Neural crest cell (in vitro differentiated cells): ENCODE measurements around the gene TTLL11. TPM values are rescaled to one million over a fixed set of nuclear protein-coding genes. Genes with fewer than 3 reads are reported as not detected.

Source experiments
- DNase-seq: peaks from one replicate; pipeline ENCODE4 v3.0.0; 2021; ENCODE audit warnings: low read depth, mixed read lengths, low spot score
- H3K27ac Mint-ChIP-seq: one replicate; pipeline ENCODE4 v1.8.0; 2021; ENCODE audit warnings: mild to moderate bottlenecking, mixed read lengths; ENCODE audit not compliant: unreplicated experiment
- H3K27me3 Mint-ChIP-seq: 2 replicates; pipeline ENCODE4 v1.8.0; 2021; ENCODE audit warnings: low read depth, mild to moderate bottlenecking, mixed read lengths
- H3K36me3 Mint-ChIP-seq: 2 replicates; pipeline ENCODE4 v1.8.0; 2021; ENCODE audit warnings: low read depth, mild to moderate bottlenecking, mixed read lengths
- H3K4me1 Mint-ChIP-seq: 2 replicates; pipeline ENCODE4 v1.8.0; 2021; ENCODE audit warnings: mixed read lengths
- H3K4me3 Mint-ChIP-seq: one replicate; pipeline ENCODE4 v1.8.0; 2021; ENCODE audit warnings: mild to moderate bottlenecking, mixed read lengths
- H3K9me3 Mint-ChIP-seq: 2 replicates; pipeline ENCODE4 v1.8.0; 2021; ENCODE audit warnings: mixed read lengths
- total RNA-seq: library from RNA; stranded (reverse); gene quantifications from 2 replicates; pipeline ENCODE4 v1.2.1, GENCODE V29; 2021
- TF ChIP-seq, protein P1 (sequence below): fragments of 200-600 bp; sonication (generic); conservative IDR thresholded peaks from 2 replicates; pipeline ENCODE4 v1.5.0; 2021; ENCODE audit warnings: antibody characterized with exemption, mild to moderate bottlenecking

TTLL11 gene
- total RNA-seq, 1 donor from 2014 or later: 9.1 TPM

DNA sequence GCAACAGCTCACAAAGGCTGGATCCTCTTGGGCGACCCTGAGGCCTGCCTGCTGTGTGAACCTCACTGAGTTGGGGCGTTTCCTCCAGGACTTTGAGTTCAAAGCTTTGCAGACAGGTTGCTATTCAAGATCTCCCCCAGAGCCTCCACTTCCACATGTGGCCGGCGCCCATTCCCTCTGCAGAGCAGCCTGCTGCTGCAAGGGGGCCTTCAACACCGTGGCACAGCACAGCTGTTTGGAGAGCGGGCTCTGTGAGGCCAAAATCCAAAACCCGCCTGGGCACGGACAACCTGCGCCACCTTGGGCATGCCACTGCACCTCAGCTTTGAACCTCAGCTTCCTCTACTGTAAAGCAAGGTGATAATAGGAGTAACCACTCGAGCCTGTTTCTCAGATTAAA is 281.4 kb downstream of the TTLL11 start:
- Mint-ChIP-seq H3K36me3 (no peaks in the 10 kb centered on the region), H3K27me3 (peaks cover 7% of the 10 kb centered on the region), H3K4me1 (peaks cover 27% of the 10 kb centered on the region), H3K9me3 (no peaks in the 10 kb centered on the region), H3K4me3 (no peak overlapping the region), H3K27ac (peak overlapping the region; percentile 17)
- TF ChIP-seq, protein P1, sequence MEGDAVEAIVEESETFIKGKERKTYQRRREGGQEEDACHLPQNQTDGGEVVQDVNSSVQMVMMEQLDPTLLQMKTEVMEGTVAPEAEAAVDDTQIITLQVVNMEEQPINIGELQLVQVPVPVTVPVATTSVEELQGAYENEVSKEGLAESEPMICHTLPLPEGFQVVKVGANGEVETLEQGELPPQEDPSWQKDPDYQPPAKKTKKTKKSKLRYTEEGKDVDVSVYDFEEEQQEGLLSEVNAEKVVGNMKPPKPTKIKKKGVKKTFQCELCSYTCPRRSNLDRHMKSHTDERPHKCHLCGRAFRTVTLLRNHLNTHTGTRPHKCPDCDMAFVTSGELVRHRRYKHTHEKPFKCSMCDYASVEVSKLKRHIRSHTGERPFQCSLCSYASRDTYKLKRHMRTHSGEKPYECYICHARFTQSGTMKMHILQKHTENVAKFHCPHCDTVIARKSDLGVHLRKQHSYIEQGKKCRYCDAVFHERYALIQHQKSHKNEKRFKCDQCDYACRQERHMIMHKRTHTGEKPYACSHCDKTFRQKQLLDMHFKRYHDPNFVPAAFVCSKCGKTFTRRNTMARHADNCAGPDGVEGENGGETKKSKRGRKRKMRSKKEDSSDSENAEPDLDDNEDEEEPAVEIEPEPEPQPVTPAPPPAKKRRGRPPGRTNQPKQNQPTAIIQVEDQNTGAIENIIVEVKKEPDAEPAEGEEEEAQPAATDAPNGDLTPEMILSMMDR: no peak
- DNase-seq: no peak

DNA sequence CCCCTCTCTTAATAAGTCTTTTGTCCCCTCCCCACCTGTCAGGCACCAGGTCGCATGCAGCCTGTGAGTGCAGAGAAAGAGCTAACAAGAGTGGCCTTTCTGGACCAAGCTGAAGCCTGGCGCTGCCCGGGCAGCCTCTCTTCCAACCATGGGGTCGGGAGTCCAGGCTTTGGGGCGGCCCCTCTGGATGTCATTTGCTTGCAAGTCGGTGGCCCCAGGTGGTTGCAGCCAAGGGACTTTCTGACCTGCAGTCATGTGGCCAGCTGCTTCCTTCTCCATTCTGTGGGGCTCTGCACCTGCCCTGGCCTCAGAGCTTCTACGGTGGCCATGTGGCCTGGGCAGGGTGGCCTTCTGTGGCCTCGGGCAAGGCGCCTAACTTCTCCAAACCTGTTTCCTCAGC is 282.0 kb downstream of the TTLL11 start:
- H3K27ac Mint-ChIP-seq: no peak overlapping the region
- H3K4me3 Mint-ChIP-seq: no peak overlapping the region
- H3K4me1 Mint-ChIP-seq: peaks cover 21% of the 10 kb centered on the region
- no peaks in the 10 kb centered on the region for H3K9me3 Mint-ChIP-seq
- H3K36me3 Mint-ChIP-seq: no peaks in the 10 kb centered on the region
- TF ChIP-seq, protein P1: no peak
- peaks cover 3% of the 10 kb centered on the region for H3K27me3 Mint-ChIP-seq
- DNase-seq: no peak

DNA sequence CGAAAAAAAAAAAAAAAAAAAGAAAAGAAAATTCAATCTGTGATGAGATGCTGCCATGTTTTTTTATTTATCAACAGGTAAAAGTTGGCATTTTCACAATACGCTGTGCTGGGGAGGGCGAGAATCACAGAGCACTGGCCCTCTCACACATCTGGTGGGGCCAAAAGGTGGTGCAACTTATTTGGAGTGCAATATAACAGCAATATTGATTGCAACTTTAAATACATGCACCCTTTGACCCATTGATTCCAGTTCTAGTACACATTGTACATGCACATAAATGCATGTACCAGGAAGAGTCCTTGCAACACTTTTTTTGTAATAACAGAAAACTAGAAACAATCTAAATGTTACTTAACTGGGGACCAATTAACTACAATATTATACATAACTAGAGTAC is 282.6 kb downstream of the TTLL11 start:
- Mint-ChIP-seq H3K4me1 (peaks cover 15% of the 10 kb centered on the region), H3K36me3 (no peaks in the 10 kb centered on the region), H3K4me3 (no peak overlapping the region), H3K27me3 (peaks cover 3% of the 10 kb centered on the region), H3K27ac (no peak overlapping the region), H3K9me3 (no peaks in the 10 kb centered on the region)
- no peak for DNase-seq
- TF ChIP-seq, protein P1: no peak

- DNase-seq: no peak
- H3K9me3 Mint-ChIP-seq: peaks cover 4% of the 10 kb centered on the region
- H3K27ac Mint-ChIP-seq: no peak overlapping the region
- no peaks in the 10 kb centered on the region for H3K27me3 Mint-ChIP-seq
- peaks cover 8% of the 10 kb centered on the region for H3K4me1 Mint-ChIP-seq
- no peak overlapping the region for H3K4me3 Mint-ChIP-seq
- H3K36me3 Mint-ChIP-seq: no peaks in the 10 kb centered on the region
- TF ChIP-seq, protein P1: no peak
These were observed 283.6 kb downstream of the TTLL11 start for GRCh38 chr9:121809356-121810050.

DNA sequence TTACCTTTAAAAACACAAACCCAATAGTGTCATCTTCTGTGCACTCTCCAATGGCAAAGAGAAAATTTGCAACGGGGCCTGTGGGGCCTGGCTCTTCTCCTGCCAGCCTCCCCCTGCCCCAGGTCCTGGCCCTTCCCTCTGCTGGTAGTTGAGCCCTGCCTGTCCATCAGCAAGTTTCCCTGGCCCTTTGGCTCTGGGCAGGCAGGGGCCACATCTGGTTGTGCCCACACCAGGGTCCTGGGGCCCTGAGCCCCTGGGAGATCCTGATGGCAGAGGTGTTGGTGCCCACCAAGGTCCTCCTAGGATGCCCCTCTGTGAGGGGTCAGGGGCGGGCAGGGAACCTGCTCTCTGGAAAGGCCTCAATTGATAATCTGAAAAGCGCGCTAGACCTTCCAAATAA is 284.3 kb downstream of the TTLL11 start:
- H3K36me3 Mint-ChIP-seq: no peaks in the 10 kb centered on the region
- H3K27ac Mint-ChIP-seq: no peak overlapping the region
- TF ChIP-seq, protein P1: no peak
- H3K9me3 Mint-ChIP-seq: peaks cover 10% of the 10 kb centered on the region
- no peak overlapping the region for H3K4me3 Mint-ChIP-seq
- no peaks in the 10 kb centered on the region for H3K27me3 Mint-ChIP-seq
- peaks cover 7% of the 10 kb centered on the region for H3K4me1 Mint-ChIP-seq
- no peak for DNase-seq
